HepG2 (cell line): ENCODE results near the gene DGKD. TPM values are rescaled to one million over a fixed set of nuclear protein-coding genes. Genes with fewer than 3 reads are reported as not detected.

Source experiments
- ATAC-seq: fragments of 200-7000 bp; cut with Tn5 transposase; 3 replicates; pipeline ENCODE4 v1.9.1; 2020; ENCODE audit warnings: mild to moderate bottlenecking, moderate library complexity
- BruUV-seq: library from RNA; stranded (reverse); fragments of 400-500 nt; replicated peaks from 2 replicates; lab custom pipeline; 2021; lab: Mats Ljungman, UMichigan
- CTCF ChIA-PET: fragments of 300-600 bp; formaldehyde crosslinking; extraction: SDS; loops from one replicate; lab custom pipeline; 2021; ENCODE audit warnings: low total read pairs, inconsistent platforms, low intra/inter-chr PET ratio; lab: Yijun Ruan, JAX
- POLR2A ChIA-PET: fragments of 350-600 bp; sonication (Branson Sonifier 250); formaldehyde crosslinking; loops from one replicate; lab custom pipeline; 2020; ENCODE audit warnings: antibody characterized with exemption, inconsistent platforms; lab: Yijun Ruan, JAX
- DNase-seq: peaks from one replicate; pipeline ENCODE4 v3.0.0-alpha.2; 2015; ENCODE audit warnings: low spot score
- FAIRE-seq: peaks from 3 replicates; lab custom pipeline; 2011; peaks lifted over from hg19 to GRCh38; lab: Jason Lieb, UNC
- H2AFZ ChIP-seq: one replicate; pipeline ENCODE4 v1.6.1; 2011; ENCODE audit warnings: low read length, inconsistent platforms
- H3K27ac ChIP-seq: fragments of 300-600 bp; 3 replicates; pipeline ENCODE4 v1.8.0; 2011; ENCODE audit warnings: mixed run types, mild to moderate bottlenecking, mixed read lengths, low read length, inconsistent platforms; ENCODE audit not compliant: insufficient read depth; ENCODE audit errors: extremely low read length
- H3K27me3 ChIP-seq, 2 experiments: fragments of 200-600 bp in 1 of 2; 2 replicates in 1 of 2; 3 replicates in 1 of 2; pipeline versions ENCODE4 v1.6.0 to v1.8.0; 2011; ENCODE audit warnings: low read length in 2 of 2, mild to moderate bottlenecking in 2 of 2, moderate library complexity in 2 of 2, inconsistent platforms in 1 of 2; ENCODE audit not compliant: insufficient read depth in 2 of 2, control insufficient read depth in 1 of 2
- H3K36me3 ChIP-seq, 2 experiments: fragments of 200-600 bp in 1 of 2; replicated peaks in 1 of 2; 2 replicates in 1 of 2; 3 replicates in 1 of 2; pipeline versions ENCODE4 v1.5.1 to v1.8.0; 2011; ENCODE audit warnings: low read length in 2 of 2, inconsistent platforms in 1 of 2; ENCODE audit not compliant: insufficient read depth in 2 of 2, control insufficient read depth in 1 of 2
- H3K4me1 ChIP-seq: 2 replicates; pipeline ENCODE4 v1.5.1; 2012; ENCODE audit warnings: low read length, inconsistent platforms; ENCODE audit not compliant: insufficient read depth
- H3K4me2 ChIP-seq: 2 replicates; pipeline ENCODE4 v1.6.0; 2011; ENCODE audit warnings: low read depth, low read length, inconsistent platforms
- H3K4me3 ChIP-seq, 3 experiments: fragments of 200-600 bp in 1 of 3; sonication (generic), shearing (Covaris generic) in 1 of 3; replicated peaks in 1 of 3; 2 replicates each; pipeline ENCODE4 v1.5.1; 2011 to 2016; ENCODE audit warnings: low read length in 3 of 3, inconsistent platforms in 2 of 3, low read depth in 2 of 3, mild to moderate bottlenecking in 2 of 3, control low read depth in 1 of 3, mixed read lengths in 1 of 3; ENCODE audit not compliant: insufficient read depth in 1 of 3
- H3K79me2 ChIP-seq: one replicate; pipeline ENCODE4 v1.6.1; 2011; ENCODE audit warnings: low read length, inconsistent platforms; ENCODE audit not compliant: insufficient read depth
- H3K9ac ChIP-seq: 2 replicates; pipeline ENCODE4 v1.6.0; 2011; ENCODE audit warnings: mild to moderate bottlenecking, low read depth, low read length, inconsistent platforms; ENCODE audit not compliant: insufficient read depth
- H3K9me3 ChIP-seq: 2 replicates; pipeline ENCODE4 v1.5.1; 2012; ENCODE audit warnings: mild to moderate bottlenecking, low read length
- H4K20me1 ChIP-seq: 2 replicates; pipeline ENCODE4 v1.6.0; 2011; ENCODE audit warnings: inconsistent platforms, mild to moderate bottlenecking, low read length, moderate library complexity; ENCODE audit not compliant: insufficient read depth
- DR1 ChIP-seq: sonication (generic); formaldehyde crosslinking; IDR thresholded peaks from 2 replicates; pipeline ENCODE4 v1.8.0; 2021; ENCODE audit warnings: mild to moderate bottlenecking, missing genetic modification reagents, inconsistent platforms
- ERF ChIP-seq: IDR thresholded peaks from 2 replicates; pipeline ENCODE4 v1.6.1; 2018; ENCODE audit warnings: missing biosample characterization, missing genetic modification reagents
- FOXA1 ChIP-seq, 2 experiments: fragments of 450-650 bp in 1 of 2; sonication (generic) in 1 of 2; formaldehyde crosslinking in 1 of 2; IDR thresholded peaks; 2 replicates each; pipeline versions ENCODE4 v1.4.0 to v1.6.1; 2016 to 2020; ENCODE audit warnings: missing genetic modification reagents in 1 of 2
- KAT7 ChIP-seq: IDR thresholded peaks from 2 replicates; pipeline ENCODE4 v1.6.1; 2018; ENCODE audit warnings: borderline replicate concordance, missing compliant biosample characterization
- KDM1A ChIP-seq: IDR thresholded peaks from 2 replicates; pipeline ENCODE4 v1.6.1; 2016; ENCODE audit warnings: missing compliant biosample characterization
- KLF6 ChIP-seq: IDR thresholded peaks from 2 replicates; pipeline ENCODE4 v1.8.0; 2016; ENCODE audit warnings: missing biosample characterization, missing genetic modification reagents
- NFRKB ChIP-seq: fragments of 450-650 bp; IDR thresholded peaks from 2 replicates; pipeline ENCODE4 v1.6.1; 2017
- PAF1 ChIP-seq: IDR thresholded peaks from 2 replicates; pipeline ENCODE4 v1.6.1; 2016; ENCODE audit warnings: missing genetic modification reagents, missing compliant biosample characterization
- POLR2AphosphoS2 ChIP-seq: IDR thresholded peaks from 2 replicates; pipeline ENCODE4 v1.6.1; 2011; ENCODE audit warnings: low read depth, low read length, improper control_type of control experiment
- SMARCC2 ChIP-seq: fragments of 450-650 bp; IDR thresholded peaks from 2 replicates; pipeline ENCODE4 v1.6.1; 2017; ENCODE audit warnings: antibody characterized with exemption, mild to moderate bottlenecking
- TAF1 ChIP-seq: sonication (generic); formaldehyde crosslinking; IDR thresholded peaks from 2 replicates; pipeline ENCODE4 v1.4.0; 2020; ENCODE audit warnings: missing genetic modification reagents
- TGIF2 ChIP-seq: IDR thresholded peaks from 2 replicates; pipeline ENCODE4 v1.6.1; 2016; ENCODE audit warnings: control low read depth, missing compliant biosample characterization
- ZBTB4 ChIP-seq: sonication (generic); formaldehyde crosslinking; IDR thresholded peaks from 2 replicates; pipeline ENCODE4 v1.4.0; 2020; ENCODE audit warnings: missing genetic modification reagents, mild to moderate bottlenecking, borderline replicate concordance
- ZMAT5 ChIP-seq: sonication (generic); formaldehyde crosslinking; IDR thresholded peaks from 2 replicates; pipeline ENCODE4 v1.5.0; 2020; ENCODE audit warnings: mild to moderate bottlenecking, low read depth, missing genetic modification reagents, borderline replicate concordance
- ZNF737 ChIP-seq: sonication (generic); formaldehyde crosslinking; IDR thresholded peaks from 2 replicates; pipeline ENCODE4 v1.5.0; 2020; ENCODE audit warnings: missing genetic modification reagents, mild to moderate bottlenecking, borderline replicate concordance
- ZNF772 ChIP-seq: sonication (generic); formaldehyde crosslinking; IDR thresholded peaks from 2 replicates; pipeline ENCODE4 v1.5.0; 2020; ENCODE audit warnings: mild to moderate bottlenecking, missing genetic modification reagents
- WGBS: methylation state at CpG from one replicate; pipeline ENCODE4 v1.1.6; 2017; ENCODE audit warnings: low lambda C conversion rate; 5-methylcytosine and 5-hydroxymethylcytosine counted together
- in situ Hi-C: cut with HindIII; loops from 2 replicates; pipeline ENCODE4 v1.10.0; 2017; ENCODE audit warnings: low pct_unique_long_range_greater_than_20kb; ENCODE audit not compliant: extremely low pct_ligation_motif_present
- intact Hi-C: fragments of 100-400 bp; cut with micrococcal nuclease; formaldehyde crosslinking; loops from one replicate; pipeline ENCODE4 v1.10.0; 2022; ENCODE audit not compliant: unreplicated experiment
- polyA plus RNA-seq, 8 experiments: library from polyadenylated mRNA; depleted of rRNA in 3 of 8; stranded (reverse) in 7 of 8; unstranded in 1 of 8; fragments of >200 nt; fragmentation: Illumina TruSeq in 4 of 8; extraction: Trizol in 4 of 8; gene quantifications; 2 replicates each; pipeline versions ENCODE4 v1.2.1 to v1.2.3, GENCODE V29; 2011 to 2016; ENCODE audit warnings: low read depth in 4 of 8, missing spikeins in 1 of 8, mixed read lengths in 1 of 8; ENCODE audit not compliant: insufficient read depth in 1 of 8
- total RNA-seq, 5 experiments: library from RNA; depleted of rRNA; stranded (reverse); fragments of >200 nt; fragmentation: Illumina TruSeq; extraction: Trizol; gene quantifications; 2 replicates each; pipeline ENCODE4 v1.2.3, GENCODE V29; 2016; ENCODE audit warnings: low read depth in 1 of 5

Gene DGKD
- total and polyA plus RNA-seq, 2 of the 13 experiments (the other 11 are each of a cell fraction or from before 2014, with no cell fraction given), result 24.5 to 33.2 TPM

- TF ChIP-seq ZBTB4, result 0 out of 2 replicates have a peak, but pooled peaks have one; percentile 50
These were observed 21.4 kb downstream of the DGKD start (continued) for GRCh38 chr2:233375490-233376314.

GRCh38 chr2:233379034-233379433, 24.7 kb downstream of the DGKD start:
- 92% methylated on average over 6 of the region's 6 CpGs for WGBS
- H2AFZ ChIP-seq, result no peak overlapping the region
- H4K20me1 ChIP-seq, result 0 out of 2 replicates have a peak, but pooled peaks cover 5% of the 10 kb centered on the region
- ATAC-seq (no peak), DNase-seq (no peak), FAIRE-seq (no peak)
- H3K9ac ChIP-seq, result no peak overlapping the region
- H3K79me2 ChIP-seq, result peaks cover 39% of the 10 kb centered on the region
- no peak overlapping the region for H3K4me3 ChIP-seq
- ChIA-PET POLR2A (interaction anchor here (1.1 kb wide), 1 partner anchor 25 kb away, joined by 3 read pairs; no protein-coding TSS in a partner anchor), CTCF (no interaction called here)
- in situ Hi-C loops (no loop called here), intact Hi-C loops (no loop called here)
- peaks cover 42% of the 10 kb centered on the region for H3K4me1 ChIP-seq
- no peak overlapping the region for H3K27ac ChIP-seq
- no peak overlapping the region for H3K4me2 ChIP-seq
- TF ChIP-seq ZNF772, result no peak
- TF ChIP-seq ZMAT5 (CRISPR knock-in tag), result no peak
- TF ChIP-seq POLR2AphosphoS2, result no peak
- TF ChIP-seq TAF1 (CRISPR knock-in tag), result no peak
- no peak for TF ChIP-seq KDM1A (CRISPR knock-in tag)
- TF ChIP-seq ERF (CRISPR knock-in tag), result no peak
- TF ChIP-seq ZNF737 (CRISPR knock-in tag), result no peak
- TF ChIP-seq FOXA1 (IDR thresholded peaks at IDR 0.05), result no peak
- TF ChIP-seq FOXA1 (CRISPR knock-in tag; IDR thresholded peaks at IDR 0.05), result no peak
- no peak for TF ChIP-seq KAT7 (CRISPR knock-in tag)
- no peak for TF ChIP-seq SMARCC2
- no peak for TF ChIP-seq NFRKB
- TF ChIP-seq PAF1 (CRISPR knock-in tag), result no peak
- no peak for TF ChIP-seq TGIF2
- TF ChIP-seq DR1 (CRISPR knock-in tag), result no peak
- no peak for TF ChIP-seq KLF6
- no peaks in the 10 kb centered on the region for H3K27me3 ChIP-seq
- no peaks in the 10 kb centered on the region; a peak in 2 of 5 replicates for H3K36me3 ChIP-seq
- BruUV-seq, result no TSS peak
- no peaks in the 10 kb centered on the region for H3K9me3 ChIP-seq
